Transverse colon (tissue), 4 donors: Measurements from ENCODE around the gene ARMC2. TPM values are rescaled to one million over a fixed set of nuclear protein-coding genes. Genes with fewer than 3 reads are reported as not detected.

ENCODE experiments used
- DNase-seq: peaks from one replicate; pipeline ENCODE4 v3.0.0-alpha.2; 2019
- H3K27ac ChIP-seq, 4 donors: fragments of 200-600 bp; sonication (generic); 2 replicates each; pipeline ENCODE4 v1.5.1; 2016 to 2018; ENCODE audit warnings: inconsistent platforms in 4 of 4
- H3K27me3 ChIP-seq: fragments of 200-600 bp; sonication (generic); 2 replicates; pipeline ENCODE4 v1.5.1; 2017; ENCODE audit warnings: inconsistent platforms
- H3K36me3 ChIP-seq, 4 donors: fragments of 200-600 bp; sonication (generic); 2 replicates each; pipeline ENCODE4 v1.5.1; 2017 to 2019; ENCODE audit warnings: inconsistent platforms in 4 of 4
- H3K4me1 ChIP-seq, 4 donors: fragments of 200-600 bp; sonication (generic); 2 replicates each; pipeline ENCODE4 v1.5.1; 2017 to 2020; ENCODE audit warnings: inconsistent platforms in 4 of 4
- H3K4me3 ChIP-seq, 4 donors: fragments of 200-600 bp; sonication (generic); 1 replicate in 1 of 4; 2 replicates in 3 of 4; pipeline versions ENCODE4 v1.5.1 to v1.6.1; 2017 to 2019; ENCODE audit warnings: inconsistent platforms in 4 of 4
- H3K9me3 ChIP-seq, 2 donors: fragments of 200-600 bp; sonication (generic); 2 replicates each; pipeline ENCODE4 v1.5.1; 2017 to 2019; ENCODE audit warnings: inconsistent platforms in 2 of 2
- CTCF ChIP-seq, 5 experiments: fragments of 200-600 bp in 3 of 5; fragments of 450-650 bp in 2 of 5; sonication (generic) in 3 of 5; IDR thresholded peaks; 1 replicate in 2 of 5; 2 replicates in 3 of 5; pipeline ENCODE4 v1.5.1; 2016 to 2017; ENCODE audit warnings: antibody characterized with exemption in 5 of 5, inconsistent platforms in 3 of 5, mild to moderate bottlenecking in 2 of 5, moderate library complexity in 1 of 5
- EP300 ChIP-seq: sonication (generic); formaldehyde crosslinking; IDR thresholded peaks from one replicate; pipeline ENCODE4 v1.6.1; 2017; ENCODE audit warnings: antibody characterized with exemption, low read depth
- POLR2A ChIP-seq: fragments of 450-650 bp; IDR thresholded peaks from one replicate; pipeline ENCODE4 v1.6.1; 2016; ENCODE audit warnings: antibody characterized with exemption, mild to moderate bottlenecking, moderate library complexity
- POLR2AphosphoS5 ChIP-seq, 3 donors: sonication (generic); formaldehyde crosslinking; IDR thresholded peaks; one replicate each; pipeline ENCODE4 v1.6.1; 2016; ENCODE audit warnings: antibody characterized with exemption in 3 of 3
- WGBS, 2 donors: methylation state at CpG; one replicate each; pipeline ENCODE4 v1.1.5; 2018; ENCODE audit warnings: low coverage in 1 of 2; 5-methylcytosine and 5-hydroxymethylcytosine counted together
- in situ Hi-C, 4 donors: fragments of 200-750 bp; cut with MboI; loops; one replicate each; pipeline versions ENCODE4 v1.15.0 to v1.15.1; 2017; ENCODE audit warnings: low sequenced_read_pairs in 3 of 4, low pct_ligation_motif_present in 1 of 4, low pct_unique_long_range_greater_than_20kb in 1 of 4
- intact Hi-C: fragments of 100-400 bp; cut with DNase I; formaldehyde crosslinking; loops from one replicate; pipeline ENCODE4 v1.15.1; 2023; ENCODE audit warnings: low total_unique reads
- total RNA-seq, 4 donors: library from RNA; depleted of rRNA; stranded (reverse); fragments of >200 nt; gene quantifications; one replicate each; pipeline ENCODE4 v1.1.0, GENCODE V29; 2016

Gene ARMC2
- total RNA-seq, 4 donors from 2014 or later, result 2.0 to 7.5 (median 3.0) TPM

GRCh38 chr6:108868647-108869046 is 20.4 kb downstream of the ARMC2 start:
- Histone ChIP-seq H3K27me3 (no peaks in the 10 kb centered on the region), H3K4me1 (no peaks in the 10 kb centered on the region), H3K4me3 (no peak overlapping the region), H3K27ac (no peak overlapping the region), H3K9me3 (no peaks in the 10 kb centered on the region), H3K36me3 (no peaks in the 10 kb centered on the region)
- intact Hi-C loops, result no loop called here
- TF ChIP-seq CTCF (IDR thresholded peaks at IDR 0.05), result no peak
- no peak for TF ChIP-seq POLR2A
- TF ChIP-seq POLR2AphosphoS5 (IDR thresholded peaks at IDR 0.05), result no peak
- TF ChIP-seq EP300, result no peak
- DNase-seq, result no peak
- WGBS, 2 donors, result 94 to 96% methylated on average over 2 to 8 of the region's 8 CpGs
- in situ Hi-C loops, result no loop called here

GRCh38 chr6:108869876-108870275 is 21.7 kb downstream of the ARMC2 start:
- intact Hi-C loops (no loop called here), in situ Hi-C loops (no loop called here)
- H3K36me3 ChIP-seq, result no peaks in the 10 kb centered on the region
- no peak for DNase-seq
- H3K27me3 ChIP-seq, result no peaks in the 10 kb centered on the region
- H3K4me3 ChIP-seq, result no peak overlapping the region
- H3K9me3 ChIP-seq, result no peaks in the 10 kb centered on the region
- no peaks in the 10 kb centered on the region for H3K4me1 ChIP-seq
- no peak for TF ChIP-seq EP300
- TF ChIP-seq POLR2AphosphoS5 (IDR thresholded peaks at IDR 0.05), result no peak
- no peak for TF ChIP-seq CTCF (IDR thresholded peaks at IDR 0.05)
- no peak for TF ChIP-seq POLR2A
- 93 to 100% methylated on average over 1 to 2 of the region's 2 CpGs for WGBS, 2 donors
- no peak overlapping the region for H3K27ac ChIP-seq

- 97 to 100% methylated on average over 1 to 2 of the region's 2 CpGs for WGBS, 2 donors
- Histone ChIP-seq H3K9me3 (no peaks in the 10 kb centered on the region), H3K4me1 (peaks cover 0 to 3% (median 1%) of the 10 kb centered on the region in 4 donors), H3K27me3 (no peaks in the 10 kb centered on the region), H3K27ac (no peak overlapping the region), H3K36me3 (no peaks in the 10 kb centered on the region), H3K4me3 (no peak overlapping the region)
- TF ChIP-seq EP300 (no peak), CTCF (IDR thresholded peaks at IDR 0.05) (no peak), POLR2A (no peak), POLR2AphosphoS5 (IDR thresholded peaks at IDR 0.05) (no peak)
- intact Hi-C loops, result no loop called here
- no peak for DNase-seq
- in situ Hi-C loops, result no loop called here
Measured at GRCh38 chr6:108870357-108870756, 22.1 kb downstream of the ARMC2 start.

GRCh38 chr6:108872141-108872557 is 23.9 kb downstream of the ARMC2 start:
- peak; percentile 24 for DNase-seq
- H3K9me3 ChIP-seq, result no peaks in the 10 kb centered on the region
- H3K27me3 ChIP-seq, result no peaks in the 10 kb centered on the region
- H3K27ac ChIP-seq, result peak overlapping the region in 1 of 4 donors; percentile 77
- in situ Hi-C loops (no loop called here), intact Hi-C loops (no loop called here)
- no peak overlapping the region for H3K4me3 ChIP-seq
- H3K36me3 ChIP-seq, result no peaks in the 10 kb centered on the region
- peaks cover 0 to 4% (median 1%) of the 10 kb centered on the region in 4 donors for H3K4me1 ChIP-seq
- 67 to 77% methylated on average over 4 to 7 of the region's 7 CpGs for WGBS, 2 donors
- TF ChIP-seq CTCF (IDR thresholded peaks at IDR 0.05) (no peak), POLR2A (no peak), EP300 (no peak), POLR2AphosphoS5 (IDR thresholded peaks at IDR 0.05) (no peak)
